Measurements from ENCODE around the gene RUFY4. TPM values are rescaled to one million over a fixed set of nuclear protein-coding genes. Genes with fewer than 3 reads are reported as not detected.

The RUFY4 gene
- total and polyA plus RNA-seq, 2 donors (not counting 1 experiment from before 2014, with no cell fraction given): not detected

GRCh38 chr2:218130377-218130776, 61.3 kb downstream of the RUFY4 start:
- Histone ChIP-seq H3K27ac (ENCODE audit: insufficient read depth, low read length) (no peak overlapping the region), H3K9ac (ENCODE audit: insufficient read depth, low read length) (no peak overlapping the region), H3K27me3 (ENCODE audit: control insufficient read depth, insufficient read depth, low read length) (peaks cover 22% of the 10 kb centered on the region), H3K79me2 (ENCODE audit: control insufficient read depth, insufficient read depth, low read length) (no peaks in the 10 kb centered on the region), H3K4me1 (ENCODE audit: control insufficient read depth, extremely low read depth, insufficient read depth, low read length) (no peaks in the 10 kb centered on the region), H2AFZ (ENCODE audit: low read length) (no peak overlapping the region), H3K9me3 (ENCODE audit: control insufficient read depth, insufficient read depth, low read depth, low read length) (no peaks in the 10 kb centered on the region), H3K4me3 (replicated peaks in 1 of 4; ENCODE audit: control extremely low read depth in 1 of 4, insufficient read depth in 1 of 4, low read depth in 3 of 4, low read length in 4 of 4) (no peak overlapping the region), H3K4me2 (ENCODE audit: extremely low read depth, insufficient read depth, low read length) (no peak overlapping the region), H3K36me3 (ENCODE audit: control insufficient read depth, insufficient read depth, low read length) (no peaks in the 10 kb centered on the region), H4K20me1 (ENCODE audit: control insufficient read depth, extremely low read depth, insufficient read depth, low read length) (no peaks in the 10 kb centered on the region)
- DNase-seq (ENCODE audit: low read depth in 2 of 2): no peak
- TF ChIP-seq CTCF (conservative IDR thresholded peaks at IDR 0.05 in 1 of 2, IDR thresholded peaks at IDR 0.05 in 1 of 2; ENCODE audit: low read depth in 1 of 2, low read length in 2 of 2): no peak
- TF ChIP-seq EZH2 (IDR thresholded peaks at IDR 0.05; ENCODE audit: low read length, missing control alignments): no peak

- Histone ChIP-seq H3K36me3 (ENCODE audit: control insufficient read depth, insufficient read depth, low read length) (no peaks in the 10 kb centered on the region), H3K4me1 (ENCODE audit: control insufficient read depth, extremely low read depth, insufficient read depth, low read length) (no peaks in the 10 kb centered on the region), H3K4me2 (ENCODE audit: extremely low read depth, insufficient read depth, low read length) (no peak overlapping the region), H4K20me1 (ENCODE audit: control insufficient read depth, extremely low read depth, insufficient read depth, low read length) (no peaks in the 10 kb centered on the region), H3K27me3 (ENCODE audit: control insufficient read depth, insufficient read depth, low read length) (peaks cover 25% of the 10 kb centered on the region), H3K27ac (ENCODE audit: insufficient read depth, low read length) (no peak overlapping the region), H3K4me3 (replicated peaks in 1 of 4; ENCODE audit: control extremely low read depth in 1 of 4, insufficient read depth in 1 of 4, low read depth in 3 of 4, low read length in 4 of 4) (no peak overlapping the region), H2AFZ (ENCODE audit: low read length) (no peak overlapping the region), H3K9me3 (ENCODE audit: control insufficient read depth, insufficient read depth, low read depth, low read length) (no peaks in the 10 kb centered on the region), H3K79me2 (ENCODE audit: control insufficient read depth, insufficient read depth, low read length) (no peaks in the 10 kb centered on the region), H3K9ac (ENCODE audit: insufficient read depth, low read length) (no peak overlapping the region)
- TF ChIP-seq CTCF (conservative IDR thresholded peaks at IDR 0.05 in 1 of 2, IDR thresholded peaks at IDR 0.05 in 1 of 2; ENCODE audit: low read depth in 1 of 2, low read length in 2 of 2) (no peak), EZH2 (IDR thresholded peaks at IDR 0.05; ENCODE audit: low read length, missing control alignments) (no peak)
- DNase-seq (ENCODE audit: low read depth in 2 of 2): no peak
These were observed 61.8 kb downstream of the RUFY4 start for GRCh38 chr2:218130822-218131221.

GRCh38 chr2:218137514-218137913, 68.5 kb downstream of the RUFY4 start:
- Histone ChIP-seq H3K4me3 (replicated peaks in 1 of 4; ENCODE audit: control extremely low read depth in 1 of 4, insufficient read depth in 1 of 4, low read depth in 3 of 4, low read length in 4 of 4) (no peak overlapping the region), H2AFZ (ENCODE audit: low read length) (no peak overlapping the region), H3K4me2 (ENCODE audit: extremely low read depth, insufficient read depth, low read length) (no peak overlapping the region), H3K79me2 (ENCODE audit: control insufficient read depth, insufficient read depth, low read length) (no peaks in the 10 kb centered on the region), H3K36me3 (ENCODE audit: control insufficient read depth, insufficient read depth, low read length) (no peaks in the 10 kb centered on the region), H3K27me3 (ENCODE audit: control insufficient read depth, insufficient read depth, low read length) (peaks cover 25% of the 10 kb centered on the region), H3K9ac (ENCODE audit: insufficient read depth, low read length) (no peak overlapping the region), H4K20me1 (ENCODE audit: control insufficient read depth, extremely low read depth, insufficient read depth, low read length) (no peaks in the 10 kb centered on the region), H3K27ac (ENCODE audit: insufficient read depth, low read length) (no peak overlapping the region), H3K4me1 (ENCODE audit: control insufficient read depth, extremely low read depth, insufficient read depth, low read length) (no peaks in the 10 kb centered on the region), H3K9me3 (ENCODE audit: control insufficient read depth, insufficient read depth, low read depth, low read length) (no peaks in the 10 kb centered on the region)
- TF ChIP-seq EZH2 (IDR thresholded peaks at IDR 0.05; ENCODE audit: low read length, missing control alignments) (no peak), CTCF (conservative IDR thresholded peaks at IDR 0.05 in 1 of 2, IDR thresholded peaks at IDR 0.05 in 1 of 2; ENCODE audit: low read depth in 1 of 2, low read length in 2 of 2) (no peak)
- no peak for DNase-seq (ENCODE audit: low read depth in 2 of 2)
